Measurements from ENCODE around the gene TEX50.
"Not testable (repeated sequence)": the region's sequence is repeated elsewhere in the genome, so short reads cannot be mapped to it uniquely, and the experiment has no call there.

TEX50 gene

GRCh38 chr1:173635116-173635515, at the start of gene TEX50:
Gene TEX50 (plus strand): TSS chr1:173635338. CDS start chr1:173635522, 184 bp downstream.
- Histone ChIP-seq H3K79me2 (ENCODE audit: control insufficient read depth, insufficient read depth, low read length, unreplicated experiment) (no peaks in the 10 kb centered on the region), H3K27me3 (ENCODE audit: insufficient read depth, low read length) (peaks cover 13% of the 10 kb centered on the region; the same call in 1 of the 2 replicates), H2AFZ (ENCODE audit: low read length, unreplicated experiment) (no peak within 1 kb of the TSS), H3K36me3 (ENCODE audit: insufficient read depth, low read length) (no peaks in the 10 kb centered on the region), H3K4me3 (ENCODE audit: low read depth, low read length) (no peak within 1 kb of the TSS), H3K4me1 (ENCODE audit: control insufficient read depth, insufficient read depth, low read length, unreplicated experiment) (no peaks in the 10 kb centered on the region), H3K27ac (ENCODE audit: low read depth, low read length) (no peak within 1 kb of the TSS)

GRCh38 chr1:173590557-173590956, 44.6 kb upstream of the TEX50 start:
- Histone ChIP-seq H3K4me3 (ENCODE audit: low read depth, low read length) (no peak overlapping the region), H3K79me2 (ENCODE audit: control insufficient read depth, insufficient read depth, low read length, unreplicated experiment) (no peaks in the 10 kb centered on the region), H2AFZ (ENCODE audit: low read length, unreplicated experiment) (no peak overlapping the region), H3K27me3 (ENCODE audit: insufficient read depth, low read length) (no peaks in the 10 kb centered on the region), H3K36me3 (ENCODE audit: insufficient read depth, low read length) (no peaks in the 10 kb centered on the region), H3K4me1 (ENCODE audit: control insufficient read depth, insufficient read depth, low read length, unreplicated experiment) (no peaks in the 10 kb centered on the region), H3K27ac (ENCODE audit: low read depth, low read length) (no peak overlapping the region)

- not testable (repeated sequence) for H3K27ac ChIP-seq (ENCODE audit: low read depth, low read length); H3K36me3 ChIP-seq (ENCODE audit: insufficient read depth, low read length); H3K4me3 ChIP-seq (ENCODE audit: low read depth, low read length); H3K27me3 ChIP-seq (ENCODE audit: insufficient read depth, low read length); H3K79me2 ChIP-seq (ENCODE audit: control insufficient read depth, insufficient read depth, low read length, unreplicated experiment); H3K4me1 ChIP-seq (ENCODE audit: control insufficient read depth, insufficient read depth, low read length, unreplicated experiment)
- peak overlapping the region; percentile 50 for H2AFZ ChIP-seq (ENCODE audit: low read length, unreplicated experiment)
Measured at GRCh38 chr1:173591138-173591537, 44.0 kb upstream of the TEX50 start.

GRCh38 chr1:173596097-173596825, 38.9 kb upstream of the TEX50 start:
- H3K36me3 ChIP-seq (ENCODE audit: insufficient read depth, low read length): no peaks in the 10 kb centered on the region
- no peaks in the 10 kb centered on the region for H3K79me2 ChIP-seq (ENCODE audit: control insufficient read depth, insufficient read depth, low read length, unreplicated experiment)
- no peaks in the 10 kb centered on the region for H3K4me1 ChIP-seq (ENCODE audit: control insufficient read depth, insufficient read depth, low read length, unreplicated experiment)
- H3K4me3 ChIP-seq (ENCODE audit: low read depth, low read length): no peak overlapping the region
- no peaks in the 10 kb centered on the region for H3K27me3 ChIP-seq (ENCODE audit: insufficient read depth, low read length)
- no peak overlapping the region for H2AFZ ChIP-seq (ENCODE audit: low read length, unreplicated experiment)
- H3K27ac ChIP-seq (ENCODE audit: low read depth, low read length): no peak overlapping the region

GRCh38 chr1:173601588-173601987, 33.5 kb upstream of the TEX50 start:
- Histone ChIP-seq H3K4me3 (ENCODE audit: low read depth, low read length) (peak overlapping the region; percentile 57), H3K27ac (ENCODE audit: low read depth, low read length) (no peak overlapping the region), H3K79me2 (ENCODE audit: control insufficient read depth, insufficient read depth, low read length, unreplicated experiment) (no peaks in the 10 kb centered on the region), H3K27me3 (ENCODE audit: insufficient read depth, low read length) (no peaks in the 10 kb centered on the region), H2AFZ (ENCODE audit: low read length, unreplicated experiment) (peak overlapping the region; percentile 88), H3K36me3 (ENCODE audit: insufficient read depth, low read length) (no peaks in the 10 kb centered on the region), H3K4me1 (ENCODE audit: control insufficient read depth, insufficient read depth, low read length, unreplicated experiment) (no peaks in the 10 kb centered on the region)

GRCh38 chr1:173603056-173603591, 32.0 kb upstream of the TEX50 start, which contains the start of gene SLC9C2:
Gene SLC9C2 (minus strand): TSS chr1:173603072. CDS start chr1:173601776, 1,296 bp downstream.
- H3K79me2 ChIP-seq (ENCODE audit: control insufficient read depth, insufficient read depth, low read length, unreplicated experiment): no peaks in the 10 kb centered on the region
- no peak within 1 kb of the TSS for H3K27ac ChIP-seq (ENCODE audit: low read depth, low read length)
- no peaks in the 10 kb centered on the region for H3K36me3 ChIP-seq (ENCODE audit: insufficient read depth, low read length)
- no peaks in the 10 kb centered on the region for H3K27me3 ChIP-seq (ENCODE audit: insufficient read depth, low read length)
- H3K4me1 ChIP-seq (ENCODE audit: control insufficient read depth, insufficient read depth, low read length, unreplicated experiment): no peaks in the 10 kb centered on the region
- no peak within 1 kb of the TSS for H3K4me3 ChIP-seq (ENCODE audit: low read depth, low read length)
- H2AFZ ChIP-seq (ENCODE audit: low read length, unreplicated experiment): no peak within 1 kb of the TSS

GRCh38 chr1:173608503-173609216, 26.5 kb upstream of the TEX50 start:
- Histone ChIP-seq H3K27ac (ENCODE audit: low read depth, low read length) (no peak overlapping the region), H2AFZ (ENCODE audit: low read length, unreplicated experiment) (no peak overlapping the region), H3K27me3 (ENCODE audit: insufficient read depth, low read length) (no peaks in the 10 kb centered on the region; the same call in 1 of the 2 replicates), H3K79me2 (ENCODE audit: control insufficient read depth, insufficient read depth, low read length, unreplicated experiment) (no peaks in the 10 kb centered on the region), H3K4me1 (ENCODE audit: control insufficient read depth, insufficient read depth, low read length, unreplicated experiment) (no peaks in the 10 kb centered on the region), H3K36me3 (ENCODE audit: insufficient read depth, low read length) (no peaks in the 10 kb centered on the region), H3K4me3 (ENCODE audit: low read depth, low read length) (no peak overlapping the region)

GRCh38 chr1:173613086-173613485, 22.1 kb upstream of the TEX50 start:
- H3K4me1 ChIP-seq (ENCODE audit: control insufficient read depth, insufficient read depth, low read length, unreplicated experiment); H3K27me3 ChIP-seq (ENCODE audit: insufficient read depth, low read length); H2AFZ ChIP-seq (ENCODE audit: low read length, unreplicated experiment); H3K27ac ChIP-seq (ENCODE audit: low read depth, low read length); H3K79me2 ChIP-seq (ENCODE audit: control insufficient read depth, insufficient read depth, low read length, unreplicated experiment); H3K36me3 ChIP-seq (ENCODE audit: insufficient read depth, low read length); H3K4me3 ChIP-seq (ENCODE audit: low read depth, low read length): not testable (repeated sequence)

GRCh38 chr1:173616859-173617258, 18.3 kb upstream of the TEX50 start:
- Histone ChIP-seq H3K4me1 (ENCODE audit: control insufficient read depth, insufficient read depth, low read length, unreplicated experiment) (no peaks in the 10 kb centered on the region), H2AFZ (ENCODE audit: low read length, unreplicated experiment) (no peak overlapping the region), H3K27me3 (ENCODE audit: insufficient read depth, low read length) (peaks cover 14% of the 10 kb centered on the region; the same call in 1 of the 2 replicates), H3K27ac (ENCODE audit: low read depth, low read length) (no peak overlapping the region), H3K36me3 (ENCODE audit: insufficient read depth, low read length) (no peaks in the 10 kb centered on the region), H3K79me2 (ENCODE audit: control insufficient read depth, insufficient read depth, low read length, unreplicated experiment) (no peaks in the 10 kb centered on the region), H3K4me3 (ENCODE audit: low read depth, low read length) (no peak overlapping the region)

- Histone ChIP-seq H3K4me3 (ENCODE audit: low read depth, low read length) (no peak overlapping the region), H3K36me3 (ENCODE audit: insufficient read depth, low read length) (no peaks in the 10 kb centered on the region), H3K79me2 (ENCODE audit: control insufficient read depth, insufficient read depth, low read length, unreplicated experiment) (no peaks in the 10 kb centered on the region), H3K27me3 (ENCODE audit: insufficient read depth, low read length) (no peaks in the 10 kb centered on the region), H3K27ac (ENCODE audit: low read depth, low read length) (no peak overlapping the region), H2AFZ (ENCODE audit: low read length, unreplicated experiment) (no peak overlapping the region), H3K4me1 (ENCODE audit: control insufficient read depth, insufficient read depth, low read length, unreplicated experiment) (no peaks in the 10 kb centered on the region)
Measured at GRCh38 chr1:173627269-173627668, 7.9 kb upstream of the TEX50 start.

Data from ACC112 (cell line).